GM04504 (cell line): ENCODE results near the gene TMED9.
A peak's percentile ranks its signal among the peaks of the same experiment; 100 is the strongest.
"Not testable (repeated sequence)": the region's sequence is repeated elsewhere in the genome, so short reads cannot be mapped to it uniquely, and the experiment has no call there.

Source experiments
- DNase-seq: peaks from one replicate; pipeline ENCODE4 v3.0.0-alpha.2; 2012; ENCODE audit warnings: low read depth

The TMED9 gene

GRCh38 chr5:177592010-177592834 lies at the start of gene TMED9:
TSS of gene TMED9 (plus strand) at chr5:177592203. CDS start at chr5:177592215, 12 bp downstream.
- DNase-seq: peak; percentile 48

- DNase-seq: no peak
These were observed 49.1 kb upstream of the TMED9 start for GRCh38 chr5:177542816-177543465.

- peak; percentile 73 for DNase-seq
These were observed 46.3 kb upstream of the TMED9 start for GRCh38 chr5:177545487-177546257.

GRCh38 chr5:177546258-177546741 lies 45.7 kb upstream of the TMED9 start:
- peak; percentile 97 for DNase-seq

- no peak for DNase-seq
These were observed 44.3 kb upstream of the TMED9 start for GRCh38 chr5:177547736-177548135.

GRCh38 chr5:177548495-177548894 lies 43.5 kb upstream of the TMED9 start:
- DNase-seq: no peak

- DNase-seq: no peak
These were observed 41.9 kb upstream of the TMED9 start for GRCh38 chr5:177550122-177550521.

GRCh38 chr5:177552839-177553455 lies 39.1 kb upstream of the TMED9 start:
- no peak for DNase-seq

- no peak for DNase-seq
These were observed 38.2 kb upstream of the TMED9 start for GRCh38 chr5:177553671-177554429.

- DNase-seq: peak; percentile 72
These were observed 37.4 kb upstream of the TMED9 start, which contains the start of gene FAM193B for GRCh38 chr5:177554474-177555111. TSS of gene FAM193B (minus strand) at chr5:177554563. CDS start at chr5:177554458, 105 bp downstream.

GRCh38 chr5:177555228-177555627 lies 36.8 kb upstream of the TMED9 start:
- no peak for DNase-seq

- no peak for DNase-seq
These were observed 36.3 kb upstream of the TMED9 start for GRCh38 chr5:177555665-177556064.

GRCh38 chr5:177557041-177557647 lies 34.9 kb upstream of the TMED9 start:
- no peak for DNase-seq

GRCh38 chr5:177557796-177558195 lies 34.2 kb upstream of the TMED9 start:
- DNase-seq: no peak

- not testable (repeated sequence) for DNase-seq
These were observed 32.5 kb upstream of the TMED9 start for GRCh38 chr5:177559446-177559941.

- no peak for DNase-seq
These were observed 27.0 kb upstream of the TMED9 start for GRCh38 chr5:177565046-177565445.

GRCh38 chr5:177568326-177568725 lies 23.7 kb upstream of the TMED9 start:
- DNase-seq: no peak

GRCh38 chr5:177569894-177570293 lies 22.1 kb upstream of the TMED9 start:
- DNase-seq: no peak

- DNase-seq: no peak
These were observed 16.5 kb upstream of the TMED9 start for GRCh38 chr5:177575488-177575887.

- DNase-seq: no peak
These were observed 15.8 kb upstream of the TMED9 start for GRCh38 chr5:177576169-177576568.
